ENCODE data around the gene MPL. TPM values are rescaled to one million over a fixed set of nuclear protein-coding genes. Genes with fewer than 3 reads are reported as not detected.
A peak's percentile ranks its signal among the peaks of the same experiment; 100 is the strongest.

Gene MPL
- total and polyA plus RNA-seq, 2 of the 13 experiments (the other 11 are each of a cell fraction or from before 2014, with no cell fraction given): not detected

DNA sequence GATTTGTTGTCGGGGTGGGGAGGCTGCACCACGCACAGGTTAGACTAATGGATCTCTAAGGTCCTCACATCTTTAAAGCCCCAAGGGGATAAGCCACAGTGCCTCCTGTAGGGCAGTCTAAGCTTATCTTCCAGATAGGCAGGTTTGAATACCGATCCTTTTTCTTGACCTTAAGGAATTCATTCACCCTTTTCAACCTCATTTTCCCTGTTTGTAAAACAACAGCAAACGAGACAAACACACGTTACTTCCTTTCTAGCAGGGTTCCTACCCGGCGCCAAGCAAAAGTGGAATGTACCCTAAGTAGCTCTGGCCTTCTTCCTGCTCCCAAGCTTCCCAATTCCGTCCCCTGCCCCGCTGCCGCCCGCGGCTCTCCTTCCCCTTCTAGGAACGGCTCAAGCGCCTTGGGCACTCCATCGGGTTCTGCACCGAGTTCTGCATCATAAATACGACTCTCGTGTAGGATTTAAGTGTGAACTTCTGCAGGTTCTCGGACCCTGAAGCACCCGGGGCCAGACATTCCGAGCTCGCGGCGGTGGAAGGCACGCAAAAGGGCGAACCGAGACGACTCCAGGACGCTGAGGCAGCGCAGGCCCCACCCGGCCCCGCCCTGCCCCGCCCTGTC, 20.6 kb downstream of the MPL start (continued):
- TF ChIP-seq, protein P1, sequence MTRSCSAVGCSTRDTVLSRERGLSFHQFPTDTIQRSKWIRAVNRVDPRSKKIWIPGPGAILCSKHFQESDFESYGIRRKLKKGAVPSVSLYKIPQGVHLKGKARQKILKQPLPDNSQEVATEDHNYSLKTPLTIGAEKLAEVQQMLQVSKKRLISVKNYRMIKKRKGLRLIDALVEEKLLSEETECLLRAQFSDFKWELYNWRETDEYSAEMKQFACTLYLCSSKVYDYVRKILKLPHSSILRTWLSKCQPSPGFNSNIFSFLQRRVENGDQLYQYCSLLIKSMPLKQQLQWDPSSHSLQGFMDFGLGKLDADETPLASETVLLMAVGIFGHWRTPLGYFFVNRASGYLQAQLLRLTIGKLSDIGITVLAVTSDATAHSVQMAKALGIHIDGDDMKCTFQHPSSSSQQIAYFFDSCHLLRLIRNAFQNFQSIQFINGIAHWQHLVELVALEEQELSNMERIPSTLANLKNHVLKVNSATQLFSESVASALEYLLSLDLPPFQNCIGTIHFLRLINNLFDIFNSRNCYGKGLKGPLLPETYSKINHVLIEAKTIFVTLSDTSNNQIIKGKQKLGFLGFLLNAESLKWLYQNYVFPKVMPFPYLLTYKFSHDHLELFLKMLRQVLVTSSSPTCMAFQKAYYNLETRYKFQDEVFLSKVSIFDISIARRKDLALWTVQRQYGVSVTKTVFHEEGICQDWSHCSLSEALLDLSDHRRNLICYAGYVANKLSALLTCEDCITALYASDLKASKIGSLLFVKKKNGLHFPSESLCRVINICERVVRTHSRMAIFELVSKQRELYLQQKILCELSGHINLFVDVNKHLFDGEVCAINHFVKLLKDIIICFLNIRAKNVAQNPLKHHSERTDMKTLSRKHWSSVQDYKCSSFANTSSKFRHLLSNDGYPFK (CRISPR knock-in tag; IDR thresholded peaks at IDR 0.05; ENCODE audit: borderline replicate concordance): peak; percentile 42; the same call in 1 of the 2 replicates
- TF ChIP-seq MAZ (IDR thresholded peaks at IDR 0.05; ENCODE audit: borderline replicate concordance, low read depth, low read length) (0 out of 2 replicates have a peak, but pooled peaks have one; percentile 28), MAZ (CRISPR knock-in tag; IDR thresholded peaks at IDR 0.05; ENCODE audit: low read depth) (no peak), MED13 (CRISPR knock-in tag; IDR thresholded peaks at IDR 0.05) (no peak), NR2F1 (CRISPR knock-in tag; IDR thresholded peaks at IDR 0.05) (no peak), ZNF354B (CRISPR knock-in tag; IDR thresholded peaks at IDR 0.05) (no peak), NFKB2 (CRISPR knock-in tag; IDR thresholded peaks at IDR 0.05; ENCODE audit: borderline replicate concordance) (0 out of 2 replicates have a peak, but pooled peaks have one; percentile 7), NR3C1 (CRISPR knock-in tag; IDR thresholded peaks at IDR 0.05) (no peak), ZNF598 (CRISPR knock-in tag; IDR thresholded peaks at IDR 0.05; ENCODE audit: borderline replicate concordance) (0 out of 2 replicates have a peak, but pooled peaks have one; percentile 4), ZKSCAN8 (CRISPR knock-in tag; IDR thresholded peaks at IDR 0.05; ENCODE audit: borderline replicate concordance) (no peak), ZBTB42 (CRISPR knock-in tag; IDR thresholded peaks at IDR 0.05) (no peak), ZNF678 (CRISPR knock-in tag; IDR thresholded peaks at IDR 0.05) (no peak), HMGXB4 (CRISPR knock-in tag; IDR thresholded peaks at IDR 0.05; ENCODE audit: borderline replicate concordance in 1 of 2, low read depth in 1 of 2) (peak; percentile 14 to 26; a peak in 2 of 4 replicates), ZFYVE20 (CRISPR knock-in tag; IDR thresholded peaks at IDR 0.05; ENCODE audit: borderline replicate concordance, low read depth) (no peak), ZNF75D (CRISPR knock-in tag; IDR thresholded peaks at IDR 0.05; ENCODE audit: borderline replicate concordance) (no peak), PBX3 (CRISPR knock-in tag; IDR thresholded peaks at IDR 0.05; ENCODE audit: borderline replicate concordance) (no peak), ZNF30 (CRISPR knock-in tag; IDR thresholded peaks at IDR 0.05) (no peak), NFATC3 (CRISPR knock-in tag; IDR thresholded peaks at IDR 0.05) (no peak), ZFP90 (CRISPR knock-in tag; IDR thresholded peaks at IDR 0.05; ENCODE audit: borderline replicate concordance) (0 out of 2 replicates have a peak, but pooled peaks have one; percentile 56), ATF1 (CRISPR knock-in tag; IDR thresholded peaks at IDR 0.05) (peak; percentile 4; the same call in 1 of the 2 replicates), U2AF2 (IDR thresholded peaks at IDR 0.05; ENCODE audit: low read depth, low read length) (no peak)
- TF ChIP-seq, protein P2, sequence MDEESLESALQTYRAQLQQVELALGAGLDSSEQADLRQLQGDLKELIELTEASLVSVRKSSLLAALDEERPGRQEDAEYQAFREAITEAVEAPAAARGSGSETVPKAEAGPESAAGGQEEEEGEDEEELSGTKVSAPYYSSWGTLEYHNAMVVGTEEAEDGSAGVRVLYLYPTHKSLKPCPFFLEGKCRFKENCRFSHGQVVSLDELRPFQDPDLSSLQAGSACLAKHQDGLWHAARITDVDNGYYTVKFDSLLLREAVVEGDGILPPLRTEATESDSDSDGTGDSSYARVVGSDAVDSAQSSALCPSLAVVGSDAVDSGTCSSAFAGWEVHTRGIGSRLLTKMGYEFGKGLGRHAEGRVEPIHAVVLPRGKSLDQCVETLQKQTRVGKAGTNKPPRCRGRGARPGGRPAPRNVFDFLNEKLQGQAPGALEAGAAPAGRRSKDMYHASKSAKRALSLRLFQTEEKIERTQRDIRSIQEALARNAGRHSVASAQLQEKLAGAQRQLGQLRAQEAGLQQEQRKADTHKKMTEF (CRISPR knock-in tag; IDR thresholded peaks at IDR 0.05): no peak; the same call in 1 of the 2 replicates

Measured in HepG2 (cell line).